Mesendoderm (in vitro differentiated cells): Measurements from ENCODE around the gene TREM1. TPM values are rescaled to one million over a fixed set of nuclear protein-coding genes. Genes with fewer than 3 reads are reported as not detected.

Experiments used
- small RNA-seq: library from polyadenylated mRNA; stranded (forward); fragments of <200 nt; extraction: miRNeasy Mini kit (QIAGEN cat#:217004); gene quantifications from one replicate; pipeline ENCODE3, GENCODE V24; 2013; ENCODE audit not compliant: insufficient read depth

The TREM1 gene

Small RNA genes within 50 kb of the gene (small RNA-seq; reads per million reads assigned to genes)
- gene AL391903.2 (not detected), gene AL391903.3 (not detected), gene RNA5SP207 (0.72 reads per million), gene RNU6-643P (not detected)
